ENCODE results near the gene IL1B. TPM values are rescaled to one million over a fixed set of nuclear protein-coding genes. Genes with fewer than 3 reads are reported as not detected.

IL1B gene
- total RNA-seq, 1 donor from 2014 or later = 0.23 TPM

- H3K27me3 Mint-ChIP-seq (ENCODE audit: insufficient read depth) = peaks cover 5% of the 10 kb centered on the region
- peaks cover 30% of the 10 kb centered on the region for H3K4me1 Mint-ChIP-seq (ENCODE audit: low read depth)
- no peak overlapping the region for H3K27ac Mint-ChIP-seq
- H3K9me3 Mint-ChIP-seq = no peaks in the 10 kb centered on the region
- DNase-seq (ENCODE audit: low spot score) = no peak
- peaks cover 2% of the 10 kb centered on the region for H3K36me3 Mint-ChIP-seq (ENCODE audit: low read depth)
- intact Hi-C loops (cut with micrococcal nuclease) = no loop called here
- no peak overlapping the region for H3K4me3 Mint-ChIP-seq
These were observed 18.3 kb downstream of the IL1B start for GRCh38 chr2:112818094-112818902.

- intact Hi-C loops (cut with micrococcal nuclease) = no loop called here
- Mint-ChIP-seq H3K27me3 (ENCODE audit: insufficient read depth) (peaks cover 5% of the 10 kb centered on the region), H3K36me3 (ENCODE audit: low read depth) (peaks cover 3% of the 10 kb centered on the region), H3K9me3 (no peaks in the 10 kb centered on the region), H3K4me1 (ENCODE audit: low read depth) (peaks cover 36% of the 10 kb centered on the region), H3K4me3 (no peak overlapping the region), H3K27ac (no peak overlapping the region)
- no peak for DNase-seq (ENCODE audit: low spot score)
These were observed 19.4 kb downstream of the IL1B start for GRCh38 chr2:112817082-112817689.

GRCh38 chr2:112814278-112814677 is 22.3 kb downstream of the IL1B start:
- Mint-ChIP-seq H3K27me3 (ENCODE audit: insufficient read depth) (peaks cover 5% of the 10 kb centered on the region), H3K4me3 (no peak overlapping the region), H3K9me3 (peaks cover 9% of the 10 kb centered on the region), H3K4me1 (ENCODE audit: low read depth) (peaks cover 23% of the 10 kb centered on the region), H3K36me3 (ENCODE audit: low read depth) (peaks cover 7% of the 10 kb centered on the region), H3K27ac (no peak overlapping the region)
- DNase-seq (ENCODE audit: low spot score) = no peak
- intact Hi-C loops (cut with micrococcal nuclease) = no loop called here

GRCh38 chr2:112813280-112813966 is 23.2 kb downstream of the IL1B start:
- H3K27ac Mint-ChIP-seq = no peak overlapping the region
- intact Hi-C loops (cut with micrococcal nuclease) = no loop called here
- H3K4me3 Mint-ChIP-seq = no peak overlapping the region

GRCh38 chr2:112812318-112813267 is 24.0 kb downstream of the IL1B start:
- Mint-ChIP-seq H3K9me3 (peaks cover 11% of the 10 kb centered on the region), H3K36me3 (ENCODE audit: low read depth) (peaks cover 7% of the 10 kb centered on the region), H3K4me1 (ENCODE audit: low read depth) (peaks cover 23% of the 10 kb centered on the region), H3K27me3 (ENCODE audit: insufficient read depth) (peaks cover 2% of the 10 kb centered on the region), H3K27ac (peak overlapping the region; percentile 63), H3K4me3 (no peak overlapping the region)
- no peak for DNase-seq (ENCODE audit: low spot score)
- intact Hi-C loops (cut with micrococcal nuclease) = loop anchor here (1.0 kb wide), 1 partner anchor 8 kb away; no protein-coding TSS in a partner anchor

More at GRCh38 chr2:112813280-112813966, 23.2 kb downstream of the IL1B start:
- Mint-ChIP-seq H3K36me3 (ENCODE audit: low read depth) (peaks cover 7% of the 10 kb centered on the region), H3K27me3 (ENCODE audit: insufficient read depth) (peaks cover 5% of the 10 kb centered on the region), H3K9me3 (peaks cover 9% of the 10 kb centered on the region), H3K4me1 (ENCODE audit: low read depth) (peaks cover 23% of the 10 kb centered on the region)
- DNase-seq (ENCODE audit: low spot score) = no peak

- Mint-ChIP-seq H3K27me3 (ENCODE audit: insufficient read depth) (peaks cover 2% of the 10 kb centered on the region), H3K4me3 (no peak overlapping the region), H3K9me3 (peaks cover 17% of the 10 kb centered on the region), H3K36me3 (ENCODE audit: low read depth) (peaks cover 7% of the 10 kb centered on the region), H3K27ac (peak overlapping the region; percentile 63), H3K4me1 (ENCODE audit: low read depth) (peaks cover 23% of the 10 kb centered on the region)
- no peak for DNase-seq (ENCODE audit: low spot score)
- intact Hi-C loops (cut with micrococcal nuclease) = loop anchor here (1.0 kb wide), 1 partner anchor 8 kb away; no protein-coding TSS in a partner anchor
These were observed 24.7 kb downstream of the IL1B start for GRCh38 chr2:112811841-112812306.

GRCh38 chr2:112811276-112811831 is 25.2 kb downstream of the IL1B start:
- Mint-ChIP-seq H3K9me3 (peaks cover 22% of the 10 kb centered on the region), H3K4me1 (ENCODE audit: low read depth) (peaks cover 23% of the 10 kb centered on the region), H3K4me3 (no peak overlapping the region), H3K27ac (peak overlapping the region; percentile 72), H3K27me3 (ENCODE audit: insufficient read depth) (peaks cover 2% of the 10 kb centered on the region), H3K36me3 (ENCODE audit: low read depth) (peaks cover 9% of the 10 kb centered on the region)
- DNase-seq (ENCODE audit: low spot score) = no peak
- intact Hi-C loops (cut with micrococcal nuclease) = no loop called here

- Mint-ChIP-seq H3K4me3 (no peak overlapping the region), H3K27ac (no peak overlapping the region), H3K27me3 (ENCODE audit: insufficient read depth) (peaks cover under 1% of the 10 kb centered on the region), H3K36me3 (ENCODE audit: low read depth) (peaks cover 14% of the 10 kb centered on the region), H3K9me3 (peaks cover 25% of the 10 kb centered on the region), H3K4me1 (ENCODE audit: low read depth) (peaks cover 33% of the 10 kb centered on the region)
- no peak for DNase-seq (ENCODE audit: low spot score)
- intact Hi-C loops (cut with micrococcal nuclease) = loop anchor here (5.0 to 10.0 kb wide), 2 partner anchors 108 to 296 kb away; no protein-coding TSS in a partner anchor
These were observed 27.5 kb downstream of the IL1B start for GRCh38 chr2:112809112-112809511.

GRCh38 chr2:112807233-112807807 is 29.3 kb downstream of the IL1B start:
- no peak for DNase-seq (ENCODE audit: low spot score)
- Mint-ChIP-seq H3K27me3 (ENCODE audit: insufficient read depth) (no peaks in the 10 kb centered on the region), H3K36me3 (ENCODE audit: low read depth) (peaks cover 11% of the 10 kb centered on the region), H3K9me3 (peaks cover 25% of the 10 kb centered on the region), H3K27ac (no peak overlapping the region), H3K4me3 (no peak overlapping the region), H3K4me1 (ENCODE audit: low read depth) (peaks cover 35% of the 10 kb centered on the region)
- intact Hi-C loops (cut with micrococcal nuclease) = loop anchor here (5.0 to 10.0 kb wide), 2 partner anchors 110 to 297 kb away; no protein-coding TSS in a partner anchor

- Mint-ChIP-seq H3K9me3 (peaks cover 21% of the 10 kb centered on the region), H3K27ac (peak overlapping the region; percentile 10)
- intact Hi-C loops (cut with micrococcal nuclease) = loop anchor here (5.0 to 10.0 kb wide), 2 partner anchors 112 to 299 kb away; no protein-coding TSS in a partner anchor
These were observed 31.0 kb downstream of the IL1B start for GRCh38 chr2:112805542-112805941.

GRCh38 chr2:112803691-112804521 is 32.7 kb downstream of the IL1B start:
- peaks cover 2% of the 10 kb centered on the region for H3K27me3 Mint-ChIP-seq (ENCODE audit: insufficient read depth)
- H3K9me3 Mint-ChIP-seq = peaks cover 16% of the 10 kb centered on the region
- intact Hi-C loops (cut with micrococcal nuclease) = loop anchor here (1.0 to 10.0 kb wide), 4 partner anchors 8 to 301 kb away; partner anchors contain the start of gene CKAP2L
- DNase-seq (ENCODE audit: low spot score) = no peak
- peaks cover 36% of the 10 kb centered on the region for H3K4me1 Mint-ChIP-seq (ENCODE audit: low read depth)
- no peak overlapping the region for H3K4me3 Mint-ChIP-seq
- H3K27ac Mint-ChIP-seq = peak overlapping the region; percentile 93
- peaks cover 6% of the 10 kb centered on the region for H3K36me3 Mint-ChIP-seq (ENCODE audit: low read depth)

More at GRCh38 chr2:112805542-112805941, 31.0 kb downstream of the IL1B start:
- peaks cover 11% of the 10 kb centered on the region for H3K36me3 Mint-ChIP-seq (ENCODE audit: low read depth)
- no peak for DNase-seq (ENCODE audit: low spot score)
- no peak overlapping the region for H3K4me3 Mint-ChIP-seq
- H3K4me1 Mint-ChIP-seq (ENCODE audit: low read depth) = peaks cover 26% of the 10 kb centered on the region
- H3K27me3 Mint-ChIP-seq (ENCODE audit: insufficient read depth) = peaks cover 2% of the 10 kb centered on the region
